Mucosa of descending colon (tissue), 3 donors: ENCODE results near the gene ZNF618. TPM values are rescaled to one million over a fixed set of nuclear protein-coding genes. Genes with fewer than 3 reads are reported as not detected.
"Not testable (repeated sequence)": the region's sequence is repeated elsewhere in the genome, so short reads cannot be mapped to it uniquely, and the experiment has no call there.

Source experiments
- ATAC-seq: fragments of 200-7000 bp; cut with Tn5 transposase; one replicate; pipeline ENCODE4 v1.9.1; 2020; ENCODE audit warnings: mild to moderate bottlenecking, moderate library complexity
- DNase-seq, 3 donors: peaks; one replicate each; pipeline ENCODE4 v3.0.0-alpha.2; 2020
- H3K36me3 ChIP-seq: fragments of 200-600 bp; one replicate; pipeline ENCODE4 v1.8.0; 2021; ENCODE audit warnings: low read depth, mild to moderate bottlenecking
- H3K4me1 ChIP-seq: fragments of 200-600 bp; one replicate; pipeline ENCODE4 v1.8.0; 2021; ENCODE audit warnings: low read depth, mild to moderate bottlenecking
- H3K4me3 ChIP-seq: fragments of 200-600 bp; one replicate; pipeline ENCODE4 v1.8.0; 2021; ENCODE audit warnings: mild to moderate bottlenecking
- H3K9me3 ChIP-seq: fragments of 200-600 bp; one replicate; pipeline ENCODE4 v1.8.0; 2021; ENCODE audit warnings: mild to moderate bottlenecking
- intact Hi-C, 2 donors: fragments of 100-400 bp; cut with DNase I in 1 of 2; cut with micrococcal nuclease in 1 of 2; formaldehyde crosslinking; loops; one replicate each; pipeline versions ENCODE4 v1.11.0 to v1.11.1; 2022; cut with DNase I, micrococcal nuclease
- total RNA-seq, 3 donors: library from RNA; stranded (reverse); fragmentation: NEBNext Ultra II Directional in 2 of 3; extraction: Animal tissue kit (Norgen Biotek cat#: 25700) in 2 of 3; gene quantifications; one replicate each; pipeline versions ENCODE4 v1.2.1 to v1.2.4, GENCODE V29; 2021 to 2023
- TF ChIP-seq, protein P1 (sequence below): fragments of 200-600 bp; IDR thresholded peaks from one replicate; pipeline ENCODE4 v1.8.0; 2022; ENCODE audit warnings: antibody characterized with exemption, mild to moderate bottlenecking
- donor health status: DM: no; HTN: no; CAD: no; lungs with moderate emphysema.
- donor health status: DM: no; HTN: no; CAD: no.
- donor health status: DM: no; HTN: yes; CAD: no.

ZNF618 gene
- total RNA-seq, 3 donors from 2014 or later: 2.7 to 6.2 (median 3.7) TPM

GRCh38 chr9:114080773-114081440, 204.8 kb downstream of the ZNF618 start:
- TF ChIP-seq, protein P1, sequence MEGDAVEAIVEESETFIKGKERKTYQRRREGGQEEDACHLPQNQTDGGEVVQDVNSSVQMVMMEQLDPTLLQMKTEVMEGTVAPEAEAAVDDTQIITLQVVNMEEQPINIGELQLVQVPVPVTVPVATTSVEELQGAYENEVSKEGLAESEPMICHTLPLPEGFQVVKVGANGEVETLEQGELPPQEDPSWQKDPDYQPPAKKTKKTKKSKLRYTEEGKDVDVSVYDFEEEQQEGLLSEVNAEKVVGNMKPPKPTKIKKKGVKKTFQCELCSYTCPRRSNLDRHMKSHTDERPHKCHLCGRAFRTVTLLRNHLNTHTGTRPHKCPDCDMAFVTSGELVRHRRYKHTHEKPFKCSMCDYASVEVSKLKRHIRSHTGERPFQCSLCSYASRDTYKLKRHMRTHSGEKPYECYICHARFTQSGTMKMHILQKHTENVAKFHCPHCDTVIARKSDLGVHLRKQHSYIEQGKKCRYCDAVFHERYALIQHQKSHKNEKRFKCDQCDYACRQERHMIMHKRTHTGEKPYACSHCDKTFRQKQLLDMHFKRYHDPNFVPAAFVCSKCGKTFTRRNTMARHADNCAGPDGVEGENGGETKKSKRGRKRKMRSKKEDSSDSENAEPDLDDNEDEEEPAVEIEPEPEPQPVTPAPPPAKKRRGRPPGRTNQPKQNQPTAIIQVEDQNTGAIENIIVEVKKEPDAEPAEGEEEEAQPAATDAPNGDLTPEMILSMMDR: peak; percentile 8
- Histone ChIP-seq H3K4me3 (no peak overlapping the region), H3K36me3 (no peaks in the 10 kb centered on the region), H3K9me3 (no peaks in the 10 kb centered on the region), H3K4me1 (peaks cover 14% of the 10 kb centered on the region)
- DNase-seq (peak in 2 of 3 donors; percentile 68 to 83), ATAC-seq (peak; percentile 82)
- intact Hi-C loops: no loop called here

DNA sequence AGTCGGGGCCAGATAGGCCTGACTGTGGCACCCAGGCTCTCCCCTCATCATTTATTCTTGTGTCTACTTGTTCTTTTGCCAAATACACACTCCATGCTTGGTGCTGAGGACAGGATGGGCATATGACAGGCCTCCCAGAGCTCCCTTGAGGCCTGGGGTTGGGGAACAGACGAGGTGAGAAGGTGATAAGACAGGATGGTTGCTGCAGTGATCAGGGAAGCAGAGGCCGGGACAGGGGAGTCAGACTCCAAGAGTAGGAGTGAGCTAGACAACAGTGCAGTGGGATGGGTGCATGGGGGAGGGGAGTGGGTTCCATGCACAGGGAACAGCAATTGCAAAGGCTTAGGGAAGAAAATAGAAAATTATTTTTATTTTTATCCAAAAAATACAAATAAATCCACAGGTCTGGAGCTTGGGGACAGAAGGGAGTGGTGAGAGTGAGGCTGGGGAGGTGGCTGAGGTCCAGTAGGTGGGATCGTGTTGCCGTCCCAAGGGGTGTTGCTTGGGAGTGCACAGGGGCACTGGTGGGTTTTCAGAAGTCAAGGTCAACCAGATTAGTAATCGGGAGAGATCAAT, 205.4 kb downstream of the ZNF618 start:
- TF ChIP-seq, protein P1: no peak
- Histone ChIP-seq H3K36me3 (no peaks in the 10 kb centered on the region), H3K9me3 (no peaks in the 10 kb centered on the region), H3K4me3 (no peak overlapping the region), H3K4me1 (peaks cover 14% of the 10 kb centered on the region)
- DNase-seq: peak in 2 of 3 donors; percentile 52 to 53
- peak; percentile 15 for ATAC-seq
- intact Hi-C loops: no loop called here

- DNase-seq (peak; percentile 68 to 96 (median 86)), ATAC-seq (peak; percentile 80)
- Histone ChIP-seq H3K4me3 (no peak overlapping the region), H3K4me1 (peaks cover 14% of the 10 kb centered on the region), H3K9me3 (no peaks in the 10 kb centered on the region), H3K36me3 (no peaks in the 10 kb centered on the region)
- intact Hi-C loops: no loop called here
- TF ChIP-seq, protein P1: peak; percentile 82
These were observed 206.1 kb downstream of the ZNF618 start for GRCh38 chr9:114082017-114082762.

DNA sequence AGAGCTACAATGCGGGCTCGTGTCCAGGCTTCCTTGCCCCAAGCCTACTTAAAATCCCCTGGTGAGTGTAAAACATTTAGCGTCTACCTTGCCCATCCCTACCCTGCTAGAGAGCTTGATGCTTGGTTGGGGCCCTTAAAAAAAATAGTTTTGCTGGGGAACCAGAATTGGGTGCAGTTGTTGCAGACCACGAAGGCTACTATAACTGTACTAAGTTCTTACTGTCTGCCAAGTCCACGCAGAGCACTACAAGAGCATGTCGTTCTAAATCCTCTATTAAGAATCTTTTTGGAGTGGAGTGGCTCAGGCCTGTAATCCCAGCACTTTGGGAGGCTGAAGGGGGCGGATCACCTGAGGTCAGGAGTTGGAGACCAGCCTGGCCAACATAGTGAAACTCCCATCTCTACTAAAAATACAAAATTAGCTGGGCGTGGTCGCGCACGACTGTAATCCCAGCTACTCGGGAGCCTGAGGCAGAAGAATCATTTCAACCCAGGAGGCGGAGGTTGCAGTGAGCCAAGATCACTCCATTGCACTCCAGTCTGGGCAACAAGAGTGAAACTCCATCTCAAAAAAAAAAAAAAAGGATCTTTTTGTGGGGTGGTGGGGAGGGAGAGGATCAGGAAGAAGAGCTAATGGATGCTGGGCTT, 206.8 kb downstream of the ZNF618 start:
- H3K4me1 ChIP-seq: peaks cover 14% of the 10 kb centered on the region
- H3K9me3 ChIP-seq, H3K4me3 ChIP-seq, ATAC-seq, intact Hi-C loops, DNase-seq, H3K36me3 ChIP-seq: not testable (repeated sequence)

DNA sequence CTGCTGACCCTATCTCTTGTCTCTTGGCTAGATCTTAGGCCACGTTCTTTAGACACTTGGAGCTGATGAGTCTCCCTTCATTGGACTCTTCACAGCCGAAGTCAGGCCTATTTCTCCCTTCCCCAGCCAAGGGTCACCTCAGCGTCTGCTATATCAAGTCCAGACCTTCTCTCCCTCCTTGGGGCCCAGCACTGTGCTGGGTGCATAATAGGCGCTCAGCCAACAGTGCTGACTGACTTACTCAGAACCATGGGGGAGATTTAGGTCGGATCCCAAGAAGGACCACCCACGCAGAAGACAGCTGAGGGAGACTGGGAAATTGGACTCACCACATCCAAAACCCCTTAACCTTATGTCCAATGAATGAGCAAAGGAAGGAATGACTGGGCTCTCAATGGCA, 207.6 kb downstream of the ZNF618 start:
- H3K9me3 ChIP-seq: no peaks in the 10 kb centered on the region
- no peak for DNase-seq
- no peak for ATAC-seq
- H3K36me3 ChIP-seq: no peaks in the 10 kb centered on the region
- H3K4me3 ChIP-seq: no peak overlapping the region
- TF ChIP-seq, protein P1: no peak
- peaks cover 14% of the 10 kb centered on the region for H3K4me1 ChIP-seq
- intact Hi-C loops: no loop called here
